ENCODE data around the gene FAM111A.
A peak's percentile ranks its signal among the peaks of the same experiment; 100 is the strongest.

Gene FAM111A

DNA sequence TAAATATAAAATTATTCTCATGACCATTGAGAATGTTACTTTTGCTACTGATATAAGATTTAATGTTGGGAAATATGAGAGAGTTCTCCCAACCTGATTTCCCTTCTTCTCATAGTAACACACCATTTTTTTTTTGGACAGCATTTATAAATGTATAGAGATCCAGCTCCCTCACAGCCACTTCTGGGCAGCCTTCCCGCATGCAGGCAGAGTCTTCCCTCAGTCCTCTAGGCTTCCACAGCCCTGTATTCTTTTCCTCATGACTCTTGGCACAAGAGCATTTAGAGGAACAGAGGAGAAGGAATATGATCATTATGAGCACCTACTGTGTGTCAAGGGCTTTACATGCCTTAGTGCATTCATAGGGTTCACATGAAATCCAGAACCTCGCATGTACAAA is 38.3 kb downstream of the FAM111A start:
- no peak for DNase-seq

DNA sequence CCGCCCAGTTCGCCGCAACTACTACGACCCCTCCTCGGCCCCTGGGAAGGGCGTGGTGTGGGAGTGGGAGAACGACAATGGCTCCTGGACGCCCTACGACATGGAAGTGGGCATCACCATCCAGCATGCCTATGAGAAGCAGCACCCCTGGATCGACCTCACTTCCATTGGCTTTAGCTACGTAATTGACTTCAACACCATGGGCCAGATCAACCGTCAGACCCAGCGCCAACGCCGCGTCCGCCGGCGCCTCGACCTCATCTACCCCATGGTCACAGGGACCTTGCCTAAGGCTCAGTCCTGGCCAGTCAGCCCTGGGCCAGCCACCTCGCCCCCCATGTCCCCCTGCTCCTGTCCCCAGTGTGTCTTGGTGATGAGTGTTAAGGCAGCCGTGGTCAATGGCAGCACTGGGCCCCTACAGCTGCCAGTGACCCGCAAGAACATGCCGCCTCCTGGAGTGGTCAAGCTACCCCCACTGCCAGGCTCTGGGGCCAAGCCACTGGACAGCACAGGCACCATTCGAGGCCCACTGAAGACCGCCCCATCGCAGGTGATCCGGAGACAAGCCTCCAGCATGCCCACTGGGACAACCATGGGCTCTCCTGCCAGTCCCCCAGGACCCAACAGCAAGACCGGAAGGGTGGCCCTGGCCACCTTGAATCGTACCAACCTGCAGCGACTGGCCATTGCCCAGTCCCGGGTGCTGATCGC is 39.2 kb downstream of the FAM111A start:
- DNase-seq: no peak

DNA sequence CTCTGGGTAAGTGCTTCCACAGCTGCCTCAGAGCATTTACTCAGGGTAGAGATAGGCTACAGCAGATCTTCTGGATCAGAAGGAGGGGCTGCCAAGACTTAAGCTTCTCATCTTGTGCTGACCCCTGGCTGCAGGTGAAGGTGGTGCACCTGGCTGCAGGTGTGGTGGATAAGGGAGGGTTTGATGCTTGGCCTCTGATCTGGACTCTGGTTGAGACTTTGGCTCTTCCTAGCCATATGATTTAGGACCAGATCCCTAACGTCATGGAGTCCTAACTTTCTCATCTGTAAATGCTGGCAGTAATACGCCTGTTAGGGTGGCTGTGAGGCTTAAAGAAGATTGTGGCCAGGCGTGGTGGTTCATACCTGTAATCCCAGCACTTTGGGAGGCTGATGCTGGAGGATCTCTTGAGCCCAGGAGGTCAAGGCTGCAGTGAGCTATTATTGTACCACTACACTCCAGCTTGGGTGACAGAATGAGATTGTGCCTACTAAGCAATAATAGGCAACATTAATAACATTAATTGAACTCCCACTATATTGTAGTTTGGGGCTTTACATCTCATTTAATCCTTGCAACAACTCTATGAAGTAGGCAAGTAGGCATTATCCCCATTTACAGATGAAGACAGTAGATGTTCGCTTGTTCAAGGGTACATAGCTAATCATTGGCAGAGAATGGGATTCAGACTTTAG is 39.9 kb downstream of the FAM111A start:
- no peak for DNase-seq

DNA sequence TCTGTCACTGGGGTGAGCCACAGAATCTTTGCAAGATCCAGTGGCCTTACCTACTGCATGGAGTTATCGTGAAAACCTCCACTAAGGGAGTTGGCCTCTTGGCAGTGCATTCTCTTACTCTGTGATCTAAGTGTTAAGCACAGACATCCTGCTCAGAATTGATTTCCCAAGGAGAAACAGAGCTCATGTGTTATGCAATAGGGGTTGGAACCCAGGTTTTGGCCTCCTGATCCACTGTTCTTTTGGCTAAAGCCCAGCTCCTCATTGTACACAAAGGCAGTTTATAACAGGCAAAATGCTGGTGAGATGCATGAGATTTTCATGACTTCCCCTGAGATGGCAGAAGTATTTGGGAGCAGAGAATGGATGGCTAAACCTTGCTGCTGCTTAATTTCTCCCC is 41.1 kb downstream of the FAM111A start:
- no peak for DNase-seq

DNA sequence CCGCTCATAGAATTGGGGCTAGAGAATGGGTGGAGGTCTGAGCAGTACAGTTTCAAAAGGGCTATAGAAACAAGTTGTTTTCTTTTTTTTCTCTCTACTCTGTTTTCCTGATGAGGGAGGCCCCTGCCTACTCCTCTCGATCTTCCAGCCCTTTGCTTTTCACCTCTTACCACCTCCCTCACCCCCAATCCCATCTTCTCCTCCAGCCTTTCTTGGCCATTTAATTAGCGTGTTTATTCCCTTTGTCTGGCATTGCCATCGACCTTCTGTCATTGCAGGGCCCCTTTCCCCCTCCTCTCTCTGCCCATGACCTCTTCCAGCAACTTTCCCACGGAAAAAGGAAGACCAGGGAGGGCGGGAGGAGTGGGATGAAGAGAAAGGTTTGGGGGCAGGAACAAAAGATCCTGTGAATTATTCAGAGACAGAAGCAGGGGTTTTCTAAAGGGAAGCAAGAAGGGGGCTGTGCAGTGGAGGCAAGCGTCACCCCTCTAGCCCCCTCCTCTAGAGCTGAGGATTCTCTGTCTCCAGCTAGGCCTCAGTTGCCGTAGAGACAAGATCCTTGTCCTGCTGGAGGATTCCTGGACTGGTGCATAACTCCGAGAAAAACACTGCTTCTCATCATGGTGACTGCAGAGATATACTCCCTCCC is 42.2 kb downstream of the FAM111A start:
- DNase-seq: no peak

DNA sequence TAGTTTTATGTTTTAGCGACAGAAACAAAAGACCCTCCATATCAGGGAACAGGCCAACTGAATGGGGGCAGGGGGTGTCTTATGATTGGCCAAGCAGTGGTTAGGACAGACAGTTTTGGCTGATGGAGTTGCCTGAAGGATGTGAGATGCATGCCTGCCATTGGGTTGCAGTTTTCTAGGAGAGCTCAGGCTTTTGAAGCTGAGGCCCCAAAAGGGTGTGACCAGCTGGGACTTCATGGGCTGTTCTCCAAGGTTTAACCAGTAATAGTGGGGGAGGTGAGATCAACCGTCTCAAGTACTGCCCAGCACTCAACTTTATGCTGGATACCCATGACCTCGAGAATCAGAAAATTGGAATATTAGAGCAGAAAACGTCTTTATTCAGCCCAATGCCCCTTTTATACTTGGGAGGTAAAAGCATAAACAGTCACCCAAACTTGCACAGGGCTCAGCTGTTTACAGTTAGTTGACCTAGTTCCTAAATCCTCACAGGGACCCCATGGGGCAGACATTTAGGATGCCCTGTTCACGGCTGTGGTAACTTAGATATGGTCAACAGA is 42.8 kb downstream of the FAM111A start:
- DNase-seq: no peak

DNA sequence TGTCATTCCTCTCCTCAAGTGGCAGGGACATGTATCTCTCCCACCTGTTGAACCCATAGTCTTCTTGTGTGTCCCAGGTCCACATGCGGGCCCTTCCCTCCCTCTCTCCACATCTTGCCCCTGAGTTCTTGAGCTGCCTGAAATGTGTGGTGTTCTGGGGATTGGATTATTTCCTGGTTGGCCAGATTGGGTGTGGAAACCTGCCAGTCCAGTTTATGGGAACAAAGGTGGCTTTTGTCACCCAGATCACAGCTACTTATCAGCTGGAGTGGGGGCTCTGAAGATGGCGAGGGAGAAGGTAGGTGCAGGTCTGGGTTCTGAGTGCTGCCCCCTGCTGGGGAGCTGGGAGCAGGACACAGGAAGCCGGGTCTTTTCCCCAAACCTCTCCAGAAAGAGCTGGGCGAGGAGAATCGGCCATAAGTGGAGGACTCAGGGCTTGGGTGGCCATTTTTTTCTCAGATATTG is 43.5 kb downstream of the FAM111A start:
- no peak for DNase-seq

DNA sequence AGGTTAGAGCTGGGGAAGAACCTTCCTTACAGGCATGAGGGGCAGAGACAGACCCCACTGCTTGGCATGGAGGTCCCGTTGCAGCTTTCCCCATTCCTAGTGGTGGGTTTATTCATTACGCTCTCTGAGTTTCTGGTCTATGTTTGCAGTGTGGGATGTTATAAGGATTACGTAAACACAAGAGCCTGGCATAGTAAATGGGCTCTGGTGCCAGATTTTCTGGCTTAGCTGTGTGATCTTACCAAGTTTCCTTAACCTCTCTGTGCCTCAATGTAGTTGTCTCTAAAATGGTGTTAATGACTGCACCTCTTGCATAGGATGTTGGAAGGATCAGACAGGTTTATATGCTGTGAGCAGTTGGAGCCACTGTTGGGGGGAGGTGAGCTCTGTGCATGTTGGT is 44.4 kb downstream of the FAM111A start:
- DNase-seq: no peak

DNA sequence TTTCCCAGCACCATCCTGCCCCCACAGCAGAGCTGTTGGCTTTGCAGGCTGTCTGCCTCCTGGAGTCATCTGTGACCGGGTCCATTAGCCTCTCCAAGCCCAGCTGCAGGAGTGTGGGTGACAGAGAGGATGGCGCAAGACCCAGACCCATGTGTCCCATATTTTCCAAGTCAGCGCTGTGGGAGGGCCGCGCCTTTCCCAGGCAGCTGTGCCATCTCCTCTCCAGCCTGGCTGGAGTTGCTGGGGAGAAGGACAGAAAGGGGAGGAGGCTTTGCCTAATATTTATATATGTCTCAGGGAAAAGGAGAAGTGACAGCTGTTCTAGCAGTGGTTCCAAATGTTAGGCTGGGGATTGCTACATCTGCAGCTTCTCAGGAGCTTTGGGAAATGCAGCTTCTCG is 44.9 kb downstream of the FAM111A start:
- peak; percentile 28 for DNase-seq

DNA sequence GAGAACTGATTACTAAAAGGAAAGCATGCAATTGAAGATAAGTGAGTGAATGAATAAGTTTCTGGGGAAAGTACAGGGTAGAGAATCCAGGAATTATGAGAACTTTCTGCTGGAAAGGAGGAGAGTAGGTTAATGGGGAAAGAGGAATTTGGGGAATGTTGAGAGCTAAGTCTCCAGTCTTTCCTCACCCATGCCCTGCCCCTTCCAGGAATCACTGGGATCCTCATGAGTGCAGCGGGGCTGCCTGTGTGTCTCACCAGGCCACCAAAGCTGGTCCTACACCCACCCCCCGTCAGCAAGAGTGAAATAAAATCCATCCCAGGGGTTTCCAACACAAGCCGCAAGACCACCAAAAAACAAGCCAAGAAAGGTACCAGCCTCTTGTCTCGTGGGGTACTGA is 46.3 kb downstream of the FAM111A start:
- peak; percentile 44 for DNase-seq

DNA sequence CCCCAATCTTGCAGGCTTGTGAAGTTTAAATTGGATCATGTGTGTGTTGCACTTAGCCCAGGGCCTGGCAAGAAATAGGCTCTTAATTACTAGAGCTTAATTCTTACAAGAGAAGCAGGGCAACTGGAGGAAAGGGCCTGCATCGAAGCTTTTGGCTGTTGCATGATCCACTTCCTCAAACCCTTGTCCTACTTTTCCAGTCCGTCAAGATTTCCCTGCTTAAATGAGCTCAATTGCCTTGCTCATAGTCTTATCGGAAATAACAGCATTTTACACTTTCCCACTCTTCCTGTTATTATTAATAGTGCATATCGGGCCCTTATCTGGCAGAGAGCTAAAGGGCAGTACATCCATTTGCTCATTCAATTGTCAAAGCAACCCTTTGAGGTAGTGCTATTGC is 47.3 kb downstream of the FAM111A start:
- no peak for DNase-seq

DNA sequence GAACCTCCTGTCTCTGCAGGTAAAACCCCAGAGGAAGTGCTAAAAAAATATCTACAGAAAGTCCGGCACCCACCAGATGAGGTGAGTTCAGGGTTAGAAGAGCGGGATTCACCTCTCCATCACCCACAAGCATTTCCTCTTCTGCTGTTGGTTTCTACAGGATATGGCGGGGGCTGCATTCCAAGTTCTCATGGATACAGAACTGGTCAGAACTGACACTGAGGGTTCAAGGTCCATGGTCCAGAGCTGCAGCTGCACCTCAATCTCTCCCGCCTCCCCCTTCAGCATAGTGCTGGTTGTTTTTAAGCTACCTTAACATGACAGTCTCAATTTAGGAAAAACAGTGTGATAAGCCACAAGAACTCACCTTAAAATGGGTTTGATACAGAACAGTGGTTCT is 48.4 kb downstream of the FAM111A start:
- DNase-seq: no peak

DNA sequence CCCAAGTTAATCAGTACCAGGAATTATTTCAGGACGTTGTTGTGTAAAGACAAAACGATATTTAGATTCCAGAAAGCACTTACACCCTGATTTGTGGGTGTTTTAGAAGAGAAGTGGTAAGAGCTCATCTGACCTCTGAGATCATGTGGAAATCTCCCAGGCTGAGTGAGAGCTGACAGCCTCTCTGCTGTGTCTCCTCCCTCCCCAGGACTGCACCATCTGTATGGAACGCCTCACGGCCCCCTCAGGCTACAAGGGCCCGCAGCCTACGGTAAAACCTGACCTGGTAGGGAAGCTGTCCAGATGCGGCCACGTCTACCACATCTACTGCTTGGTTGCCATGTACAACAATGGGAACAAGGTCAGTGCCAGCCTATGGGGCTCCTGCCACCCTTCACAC is 49.2 kb downstream of the FAM111A start:
- no peak for DNase-seq

DNA sequence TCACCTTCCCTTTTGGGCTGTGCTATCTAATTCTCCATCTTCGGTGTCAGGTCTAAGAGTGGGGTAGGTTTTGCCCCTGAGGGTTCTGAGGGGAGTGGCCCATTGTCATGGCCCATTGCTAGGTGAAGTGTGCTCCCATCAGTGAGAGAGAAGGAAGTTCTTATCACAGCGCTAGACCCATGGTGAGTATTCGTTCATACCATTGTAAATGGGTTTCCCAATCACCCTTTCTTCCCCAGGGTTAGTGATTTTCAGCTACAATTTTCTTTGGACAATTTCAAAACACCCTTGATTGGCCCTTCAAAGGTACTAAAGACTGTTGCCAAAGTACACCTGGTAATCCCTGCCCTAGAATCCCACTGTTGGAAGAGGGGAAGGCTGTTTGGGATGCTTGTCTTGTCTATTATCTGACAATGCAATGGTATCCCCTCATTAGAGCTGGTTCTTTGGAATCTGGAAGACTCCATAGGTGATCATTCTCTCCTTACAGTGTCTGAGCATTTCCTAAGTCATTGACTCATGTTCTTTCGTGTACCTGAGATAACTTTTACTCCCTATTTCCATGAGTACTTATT is 49.9 kb downstream of the FAM111A start:
- no peak for DNase-seq

DNA sequence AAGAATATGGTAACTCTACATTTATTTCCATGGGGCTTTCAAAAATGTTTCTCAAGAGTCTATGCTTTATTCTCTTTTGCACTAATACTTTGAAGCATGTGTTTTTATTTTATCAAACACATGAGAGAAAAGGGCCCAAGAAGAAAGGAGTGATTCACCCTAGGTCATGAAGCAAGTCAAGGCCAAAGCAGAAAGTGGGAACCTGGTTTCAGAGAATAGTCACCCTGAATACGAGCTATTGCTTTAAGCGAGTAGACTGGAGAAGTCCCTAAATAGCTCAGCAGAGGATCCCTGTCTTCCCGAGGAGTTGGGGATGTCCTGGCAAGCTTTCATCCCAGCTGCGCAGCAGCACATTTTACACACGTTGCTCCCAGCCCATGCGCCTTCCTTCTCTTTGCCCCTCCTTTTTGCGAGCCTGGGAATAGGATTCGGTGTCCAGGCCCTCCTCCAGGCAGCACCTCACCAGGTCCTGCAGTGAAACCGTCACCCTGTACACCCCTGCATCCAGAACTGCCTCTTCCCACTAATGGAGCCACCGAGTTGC is 51.0 kb downstream of the FAM111A start:
- no peak for DNase-seq

DNA sequence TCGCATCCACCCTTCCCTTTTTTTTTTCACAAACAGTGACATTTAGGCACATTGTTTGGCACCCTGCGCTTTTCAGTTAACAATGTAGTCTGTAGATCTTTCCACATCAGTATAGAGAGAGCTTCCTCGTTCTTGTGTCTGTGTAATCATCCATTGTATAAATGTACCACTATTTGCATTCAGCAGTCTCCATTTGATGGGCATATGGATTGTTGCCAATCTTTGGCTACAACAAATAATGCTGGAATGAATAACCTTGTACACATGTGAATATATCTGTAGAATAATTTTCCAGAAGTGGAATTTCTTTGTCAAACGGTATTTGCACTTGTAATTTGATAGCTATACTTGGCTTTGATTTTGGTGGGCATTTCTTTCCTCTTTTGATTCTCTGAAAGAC is 52.9 kb downstream of the FAM111A start:
- no peak for DNase-seq

DNA sequence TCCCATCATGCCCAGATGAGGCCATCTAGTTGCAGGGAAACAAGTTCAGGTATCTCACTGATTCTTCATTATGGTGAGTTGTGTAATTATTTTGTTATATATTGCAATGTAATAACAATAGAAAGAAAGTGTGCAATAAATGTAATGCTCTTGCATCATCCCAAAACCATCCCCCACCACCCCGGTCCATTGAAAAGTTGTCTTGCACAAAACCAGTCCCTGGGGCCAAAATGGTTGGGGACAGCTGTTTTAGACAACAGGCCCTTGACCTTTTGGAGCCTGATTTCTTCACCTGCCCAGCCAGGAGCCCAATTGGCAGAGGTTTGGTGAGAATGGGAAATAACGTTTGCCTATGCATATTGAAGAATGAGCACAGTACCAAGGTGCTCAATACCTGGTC is 54.1 kb downstream of the FAM111A start:
- DNase-seq: no peak

DNA sequence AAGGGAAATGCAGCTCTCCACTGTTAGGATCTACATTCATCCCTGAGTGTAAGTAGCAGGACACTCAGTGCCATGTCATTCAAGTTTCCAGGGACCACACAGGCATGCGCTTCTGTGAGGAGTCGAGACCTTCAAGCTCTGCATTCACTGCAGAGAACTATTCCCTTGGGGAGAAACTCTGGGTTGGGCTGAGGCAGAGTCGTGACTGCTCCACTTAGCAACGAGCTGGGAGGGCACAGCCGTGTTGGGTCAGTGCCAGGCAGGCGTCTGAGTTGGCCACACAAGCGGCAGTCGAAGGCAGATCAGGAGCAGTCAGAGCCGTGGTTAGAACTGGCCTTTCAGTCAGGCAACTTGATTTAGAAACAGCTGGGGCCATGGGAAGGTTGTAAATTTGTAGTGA is 55.3 kb downstream of the FAM111A start:
- DNase-seq: peak; percentile 83

DNA sequence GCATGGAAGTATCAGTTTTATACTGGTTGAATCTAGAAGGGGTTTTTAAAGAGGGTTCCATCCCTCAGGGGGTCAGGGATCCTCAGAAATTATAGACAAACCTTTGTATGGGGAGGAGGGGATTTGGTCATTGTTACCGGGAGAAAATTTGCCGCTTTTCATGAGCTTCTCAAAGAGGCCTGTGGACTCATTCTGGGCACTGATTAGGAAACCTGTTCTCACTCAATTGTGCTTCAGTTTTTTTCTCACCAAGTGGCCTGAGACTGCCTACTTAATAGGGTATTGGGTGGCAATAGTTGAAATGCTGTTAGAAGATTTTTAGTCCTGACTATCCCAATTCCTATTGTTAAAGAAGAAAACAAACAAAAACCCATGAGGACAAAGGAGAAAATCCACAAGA is 56.1 kb downstream of the FAM111A start:
- DNase-seq: no peak

DNA sequence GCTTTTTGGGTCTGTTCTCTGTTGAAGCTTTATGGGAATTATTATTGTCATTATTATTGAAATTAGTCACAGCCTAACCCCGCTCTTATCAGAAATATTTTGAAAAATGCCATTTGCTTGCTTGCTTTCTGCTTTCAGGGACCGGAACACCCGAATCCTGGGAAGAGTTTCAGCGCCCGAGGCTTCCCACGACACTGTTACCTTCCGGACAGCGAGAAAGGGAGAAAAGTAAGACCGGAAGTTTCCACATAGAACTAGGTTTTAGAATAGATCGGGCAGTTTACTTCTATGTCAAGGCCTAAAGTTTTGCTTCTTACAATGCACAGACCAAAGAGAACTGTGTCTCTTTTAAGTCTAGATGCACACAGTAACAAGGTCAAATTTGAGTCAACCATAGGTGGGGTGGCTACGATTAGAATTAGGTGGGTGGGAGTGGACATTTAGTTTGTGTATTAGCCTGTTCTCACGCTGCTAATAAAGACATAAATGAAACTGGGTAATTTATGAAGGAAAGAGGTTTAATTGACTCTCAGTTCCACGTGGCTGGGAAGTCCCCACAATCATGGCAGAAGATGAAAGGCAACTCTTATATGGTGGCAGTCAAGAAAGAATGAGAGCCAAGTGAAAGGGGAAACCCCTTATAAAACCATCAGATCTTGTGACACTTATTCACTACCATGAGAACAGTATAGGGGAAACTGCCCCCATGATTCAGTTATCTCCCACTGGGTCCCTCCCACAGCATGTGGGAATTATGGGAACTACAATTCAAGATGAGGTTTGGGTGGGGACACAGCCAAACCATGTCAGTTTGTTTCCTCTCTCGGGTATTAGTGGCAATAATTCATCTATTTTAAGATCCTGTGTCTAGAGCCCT is 57.1 kb downstream of the FAM111A start:
- no peak for DNase-seq

DNA sequence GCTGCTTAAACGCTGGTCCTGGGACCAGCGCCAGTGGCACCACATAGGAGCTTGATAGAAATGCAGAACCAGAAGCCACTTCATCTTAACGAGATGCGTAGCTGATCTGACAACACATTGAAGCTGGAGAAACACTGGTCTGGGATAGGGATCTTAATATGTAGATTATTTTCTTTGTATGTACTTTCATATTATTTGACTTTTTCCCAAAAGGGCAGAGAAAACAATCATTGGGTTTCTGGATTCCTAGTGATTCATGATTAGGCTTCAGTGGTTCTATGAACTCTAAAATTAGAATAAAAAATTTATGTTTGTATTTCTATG is 57.7 kb downstream of the FAM111A start:
- DNase-seq: no peak

DNA sequence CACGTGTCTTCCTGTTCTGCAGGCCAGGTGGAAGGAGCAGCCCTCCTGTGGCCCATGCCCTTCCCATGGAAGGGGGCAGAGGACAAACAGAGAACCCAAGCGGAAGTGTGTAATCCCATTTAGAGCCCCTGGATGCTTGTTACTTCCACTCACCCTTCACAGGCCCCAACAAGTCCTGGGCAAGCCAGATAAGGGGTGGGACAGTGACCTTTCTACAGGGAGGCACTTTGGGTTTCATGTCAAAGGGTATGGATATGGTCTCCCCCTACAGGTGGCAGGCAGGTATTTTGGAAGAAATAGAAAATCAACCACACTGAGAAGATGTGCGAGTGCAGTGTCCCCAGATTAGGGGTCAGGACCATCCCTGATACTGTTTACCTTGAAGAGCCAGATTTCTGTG is 58.7 kb downstream of the FAM111A start:
- DNase-seq: no peak

All from fibroblast of skin of abdomen (primary cell).